Fibroblast of skin of back (primary cell): ENCODE results near the gene MYCN.

Experiments
- DNase-seq: peaks from one replicate; pipeline ENCODE4 v3.0.0-alpha.2; 2013

MYCN gene

DNA sequence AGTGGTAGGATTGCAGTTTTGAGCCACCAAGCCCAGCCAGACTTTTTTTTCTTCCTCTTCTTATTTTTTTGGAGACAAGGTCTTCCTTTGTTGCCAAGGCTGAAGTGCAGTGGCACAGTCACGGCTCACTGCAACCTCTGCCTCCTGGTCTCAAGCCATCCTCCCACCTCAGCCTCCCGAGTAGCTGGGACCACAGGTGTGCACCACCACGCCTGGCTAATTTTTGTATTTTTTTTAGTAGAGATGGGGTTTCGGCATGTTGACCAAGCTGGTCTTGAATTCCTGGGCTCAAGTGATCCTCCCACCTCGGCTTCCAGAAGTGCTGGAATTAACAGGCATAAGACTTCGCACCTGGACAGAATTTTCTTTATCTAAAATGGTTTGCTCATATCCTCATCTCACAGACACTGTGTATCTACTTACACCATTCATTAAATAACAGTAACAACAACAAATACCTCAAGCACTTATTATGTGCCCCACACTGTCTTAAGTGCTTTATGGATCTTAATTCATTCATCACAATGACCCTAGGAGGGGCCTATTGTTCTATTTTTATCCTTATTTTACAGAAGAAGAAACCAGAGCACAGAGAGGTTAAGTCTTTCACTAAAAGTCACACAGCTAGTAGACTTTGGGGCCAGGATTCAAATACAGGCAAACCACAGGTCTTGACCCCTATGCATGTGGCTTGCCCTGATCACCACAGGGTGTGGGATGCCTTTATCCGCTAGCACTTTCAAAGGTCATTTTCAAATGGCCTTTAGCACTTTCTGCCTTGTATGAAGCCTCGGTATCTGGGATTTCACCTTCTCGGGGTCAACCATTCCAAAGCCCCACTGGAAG, 39.6 kb downstream of the MYCN start:
- no peak for DNase-seq

DNA sequence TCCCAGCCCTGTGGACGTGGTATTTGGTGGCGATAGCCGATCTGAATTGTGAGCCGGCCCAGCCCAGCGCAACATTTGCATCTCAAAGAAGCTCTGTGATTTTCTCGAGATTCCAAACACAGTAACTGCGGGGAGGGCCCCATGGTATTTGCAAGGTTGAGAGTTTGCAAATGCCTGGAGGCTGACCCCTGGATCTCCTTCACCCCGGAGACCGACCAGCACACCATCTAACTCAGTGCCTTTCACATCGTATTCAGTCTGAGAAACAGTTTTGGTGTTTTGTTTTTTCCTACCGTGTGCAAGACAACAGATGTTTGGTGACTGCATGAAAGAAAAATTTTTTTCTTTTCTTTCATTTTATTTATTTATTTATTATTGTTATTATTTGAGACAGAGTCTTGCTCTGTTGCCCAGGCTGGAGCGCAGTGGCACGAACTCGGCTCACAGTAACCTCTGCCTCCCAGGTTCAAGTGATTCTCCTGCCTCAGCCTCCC, 40.3 kb downstream of the MYCN start:
- no peak for DNase-seq

DNA sequence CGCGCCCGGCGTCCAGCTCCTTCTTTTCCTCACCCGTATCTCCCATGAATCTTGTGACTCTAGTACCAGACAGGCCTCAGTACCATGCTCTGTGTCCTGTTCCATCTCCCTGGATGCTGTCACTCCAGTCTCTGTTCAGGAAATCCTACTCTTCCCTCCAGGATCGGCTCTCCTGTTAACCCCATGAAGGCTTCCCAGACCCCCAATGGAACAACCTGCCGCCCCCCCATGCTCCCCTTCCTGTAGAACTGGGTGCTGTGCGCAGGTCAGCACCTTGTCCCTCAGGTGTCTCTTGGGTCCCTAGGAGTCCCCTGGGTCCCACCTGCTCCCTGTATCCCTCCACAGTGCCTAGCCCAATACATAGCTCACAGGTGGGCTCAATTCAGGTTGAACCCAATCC, 41.3 kb downstream of the MYCN start:
- DNase-seq: no peak

DNA sequence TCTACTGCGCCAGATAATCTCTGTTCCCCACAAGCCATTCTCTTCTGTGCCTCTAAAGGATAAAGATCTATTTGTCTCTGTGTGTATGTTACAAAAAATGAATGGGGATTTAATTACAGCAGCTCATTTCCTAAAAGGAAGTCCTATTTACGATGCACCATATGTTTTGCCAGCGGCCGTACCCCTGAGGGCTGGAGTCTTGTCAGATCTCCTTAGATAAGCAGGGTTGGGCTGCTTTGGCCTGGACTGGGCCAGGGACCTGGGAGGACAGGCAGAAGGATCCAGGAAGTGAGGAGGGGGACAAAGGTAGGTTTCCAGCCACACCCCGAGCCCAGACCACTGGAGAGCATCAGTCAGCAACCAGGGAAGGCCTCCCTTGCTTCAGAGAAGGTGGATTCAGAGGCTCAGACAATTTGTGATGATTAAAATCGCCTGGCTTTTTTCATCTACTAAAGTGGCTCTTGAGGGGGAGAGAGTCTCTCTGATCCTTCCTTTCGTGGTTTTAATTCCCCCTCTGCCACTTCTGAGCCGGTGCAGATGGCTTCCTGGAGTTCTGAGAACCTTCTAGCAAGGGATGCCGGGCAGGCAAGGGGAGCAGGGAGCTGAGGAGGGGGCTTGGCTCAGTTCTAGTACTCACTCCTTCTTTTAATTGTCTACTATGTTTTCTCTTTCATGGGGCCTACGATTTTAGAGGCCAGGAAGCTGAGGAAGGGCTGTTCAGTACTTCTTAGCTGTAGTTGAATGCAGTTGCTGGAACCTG, 42.1 kb downstream of the MYCN start:
- no peak for DNase-seq

DNA sequence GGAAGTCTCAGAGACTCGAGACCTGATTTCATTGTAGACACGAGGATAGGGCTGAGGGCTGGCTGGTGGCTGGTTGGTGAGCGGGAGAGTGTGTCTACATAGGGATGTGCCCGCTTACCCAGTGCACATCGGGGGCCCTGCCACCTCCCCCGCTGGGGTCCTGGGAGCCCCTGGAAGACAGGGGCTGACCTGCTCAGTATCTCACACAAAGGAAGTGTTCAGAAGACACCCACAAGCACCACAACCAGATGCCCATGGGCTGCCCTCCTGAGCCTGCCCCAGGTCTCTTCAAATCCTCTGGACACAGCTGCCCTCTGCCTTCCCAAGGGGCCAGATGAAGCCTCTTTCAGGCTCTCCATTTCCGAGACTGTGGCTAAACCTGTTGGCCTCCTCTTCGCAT, 43.1 kb downstream of the MYCN start:
- DNase-seq: no peak

DNA sequence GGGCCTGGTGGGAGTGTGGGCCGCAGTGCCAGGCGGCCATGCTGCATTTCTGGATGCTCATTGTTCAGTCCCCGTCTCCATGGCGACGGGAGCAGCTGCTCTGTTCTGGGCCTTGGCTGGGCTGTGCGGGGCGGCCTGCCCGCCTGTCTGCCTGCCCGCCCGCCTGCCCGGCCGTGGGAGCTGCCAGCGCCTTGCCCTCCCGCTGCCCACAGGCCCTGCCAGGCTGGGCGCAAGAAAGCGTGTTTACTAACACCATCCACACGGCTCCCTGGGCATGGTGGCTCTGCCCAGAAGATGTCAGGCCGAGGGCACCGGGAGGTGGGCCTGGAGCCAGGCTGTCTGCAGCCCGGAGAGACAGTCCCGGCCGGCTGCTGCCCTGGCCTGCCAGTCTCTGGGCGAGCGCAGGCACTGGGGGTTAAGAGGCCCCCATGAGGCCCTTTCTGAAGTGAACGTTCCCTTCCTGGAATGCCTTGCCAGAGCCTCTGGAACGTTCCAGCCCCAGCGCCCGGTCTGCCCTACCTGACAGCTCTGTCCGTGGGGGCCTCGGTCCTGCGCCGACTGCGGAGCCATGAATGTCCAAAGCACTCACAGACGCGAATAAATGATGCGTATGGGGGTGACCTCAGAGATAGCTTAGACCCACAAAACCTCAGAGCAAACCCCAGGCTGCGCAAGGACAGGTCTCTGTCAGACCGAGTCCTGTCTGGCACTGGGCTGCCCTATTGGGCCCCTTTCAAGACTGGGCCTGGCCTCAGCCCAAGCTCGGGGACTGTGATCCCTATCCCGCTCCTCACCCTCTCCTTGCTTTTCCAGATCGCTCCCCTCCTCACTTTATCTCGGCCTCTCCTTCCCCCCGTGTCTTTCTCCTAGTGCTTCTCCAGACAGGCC, 44.3 kb downstream of the MYCN start:
- no peak for DNase-seq

DNA sequence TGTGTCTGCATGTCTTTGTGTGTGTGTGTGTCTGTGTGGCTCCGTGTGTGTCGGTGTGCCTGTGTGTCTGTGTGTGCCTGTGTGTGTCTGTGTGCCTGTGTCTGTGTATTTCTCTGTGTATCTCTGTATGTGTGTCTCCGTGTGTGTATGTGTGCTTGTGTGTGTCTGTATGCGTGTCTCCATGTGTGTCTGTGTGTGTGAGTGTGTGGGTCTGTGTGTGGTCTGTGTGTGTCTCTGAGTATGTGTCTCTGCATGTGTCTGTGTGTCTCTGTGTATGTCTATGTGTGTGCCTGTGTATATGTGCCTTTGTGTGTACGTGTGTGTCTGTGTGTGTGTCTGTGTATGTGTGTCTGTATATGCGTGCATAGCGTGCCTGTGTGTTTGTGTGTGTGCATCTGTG, 45.2 kb downstream of the MYCN start:
- DNase-seq: no peak

DNA sequence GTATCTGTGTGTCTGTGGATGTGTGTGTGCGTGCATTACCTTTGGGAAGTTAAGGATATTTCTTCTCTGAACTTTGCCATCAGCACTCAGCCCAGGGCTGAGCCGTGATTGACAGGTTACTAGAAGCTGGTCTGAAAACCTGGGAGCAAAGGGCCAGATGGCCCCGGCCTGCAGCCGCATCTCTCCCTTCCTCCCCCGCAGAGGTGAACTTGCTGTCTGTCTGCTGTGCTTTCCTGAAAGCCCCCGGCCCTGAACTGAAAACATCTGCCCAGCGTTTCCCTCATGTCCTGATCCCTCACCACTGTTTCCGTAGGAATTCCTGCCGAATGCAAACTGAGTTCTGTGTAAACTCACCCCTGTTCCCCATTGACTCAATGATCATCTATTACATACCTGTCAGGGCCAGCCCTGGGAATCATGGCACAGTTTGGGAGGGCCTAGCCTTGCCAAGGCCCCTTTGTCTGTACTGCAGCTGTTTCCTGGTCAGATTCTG, 45.8 kb downstream of the MYCN start:
- DNase-seq: no peak

DNA sequence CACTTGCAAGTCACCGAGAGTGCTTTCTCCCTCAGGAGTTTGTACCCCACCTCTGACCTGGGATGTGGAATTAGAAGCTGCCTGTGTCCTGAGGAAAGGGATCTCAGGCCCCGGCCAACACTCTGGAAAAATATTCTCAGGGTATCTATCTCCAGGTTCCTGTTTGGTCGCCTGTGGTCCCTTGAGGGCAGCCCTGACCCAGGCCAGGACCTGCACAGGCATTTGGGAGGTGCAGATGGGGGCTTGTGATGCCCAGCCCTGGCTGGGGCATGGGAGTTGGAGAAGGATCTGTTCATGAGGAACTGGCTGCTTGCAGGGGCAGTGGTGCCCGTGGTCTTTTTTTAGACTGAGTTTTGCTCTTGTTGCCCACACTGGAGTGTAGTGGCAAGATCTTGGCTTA, 46.3 kb downstream of the MYCN start:
- no peak for DNase-seq

DNA sequence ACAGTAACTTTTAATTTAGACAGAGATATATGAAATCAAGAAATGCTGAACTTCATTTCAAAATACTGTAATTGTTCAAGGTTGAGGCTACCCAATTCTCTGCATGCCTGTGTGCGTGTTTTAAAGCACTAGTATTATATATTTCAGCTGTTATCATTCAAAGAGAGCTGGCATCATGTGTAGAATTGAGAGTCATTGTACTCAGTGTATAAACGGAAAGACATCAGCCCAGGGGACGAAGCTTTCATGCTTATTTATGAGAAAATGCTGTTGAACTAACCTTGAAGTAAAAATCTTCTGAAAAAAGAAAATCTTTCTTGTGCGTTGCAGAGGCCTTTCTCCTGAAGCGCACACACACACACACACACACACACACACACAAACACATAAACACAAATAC, 48.4 kb downstream of the MYCN start:
- DNase-seq: no peak

DNA sequence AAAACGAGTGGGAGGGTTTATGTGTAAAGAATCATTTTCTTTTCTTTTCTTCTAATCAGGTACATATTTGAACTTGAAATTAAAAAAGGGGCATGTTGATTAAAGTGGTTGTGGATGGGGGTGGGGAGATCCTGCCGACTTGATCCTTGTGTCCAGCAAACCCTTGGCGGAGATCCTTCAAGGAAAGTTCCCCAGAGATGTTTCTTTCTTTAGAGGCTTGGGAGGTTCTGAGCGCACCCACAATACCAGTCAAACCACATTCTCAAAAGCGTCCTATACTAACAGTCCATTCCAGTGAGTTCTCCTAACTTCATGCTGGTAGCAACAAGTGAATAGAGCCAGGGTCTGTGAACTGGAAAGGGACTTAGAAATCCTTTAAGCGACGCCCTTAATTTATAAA, 49.2 kb downstream of the MYCN start:
- no peak for DNase-seq

DNA sequence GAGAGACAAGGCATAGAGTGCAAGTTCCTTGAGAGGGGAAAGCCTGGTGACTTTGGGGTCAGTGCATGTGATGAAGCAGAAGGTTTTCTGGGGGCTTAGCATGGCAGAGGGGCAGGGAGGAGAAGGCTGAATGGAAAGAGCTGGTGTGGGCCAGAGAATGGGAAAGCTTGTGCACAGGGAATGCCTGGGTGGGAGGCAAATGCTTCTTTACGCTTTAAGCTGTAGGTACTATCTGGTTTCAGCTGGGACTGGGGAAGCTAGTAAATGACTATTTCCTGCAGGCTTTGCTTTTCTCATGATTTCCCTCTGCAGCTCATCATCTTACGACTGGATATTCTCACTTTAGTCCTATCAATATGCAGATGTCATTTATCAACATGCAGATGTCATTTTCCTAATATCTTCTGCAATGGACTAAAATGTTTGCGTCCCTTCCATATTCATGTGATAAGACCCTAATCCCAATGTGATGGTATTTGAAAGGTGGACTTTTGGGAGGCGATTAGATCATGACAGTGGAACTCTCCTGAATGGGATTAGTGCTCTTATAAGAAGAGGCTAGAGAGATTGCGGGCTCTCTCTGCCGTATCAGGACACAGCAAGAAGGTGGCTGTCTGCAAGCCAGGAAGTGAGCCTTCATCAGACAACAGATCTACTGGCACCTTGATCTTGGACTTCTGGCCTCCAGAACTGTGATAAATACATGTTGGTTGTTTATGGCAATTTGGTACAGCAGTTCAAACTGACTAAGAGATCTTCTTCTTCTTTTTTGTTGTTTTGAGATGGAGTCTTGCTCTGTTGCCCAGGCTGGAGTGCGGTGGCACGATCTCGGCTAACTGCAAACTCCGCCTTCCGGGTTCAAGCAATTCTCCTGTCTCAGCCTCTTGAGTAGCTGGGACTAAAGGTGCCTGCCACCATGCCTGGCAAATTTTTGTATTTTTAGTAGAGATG, 50.1 kb downstream of the MYCN start:
- DNase-seq: no peak

DNA sequence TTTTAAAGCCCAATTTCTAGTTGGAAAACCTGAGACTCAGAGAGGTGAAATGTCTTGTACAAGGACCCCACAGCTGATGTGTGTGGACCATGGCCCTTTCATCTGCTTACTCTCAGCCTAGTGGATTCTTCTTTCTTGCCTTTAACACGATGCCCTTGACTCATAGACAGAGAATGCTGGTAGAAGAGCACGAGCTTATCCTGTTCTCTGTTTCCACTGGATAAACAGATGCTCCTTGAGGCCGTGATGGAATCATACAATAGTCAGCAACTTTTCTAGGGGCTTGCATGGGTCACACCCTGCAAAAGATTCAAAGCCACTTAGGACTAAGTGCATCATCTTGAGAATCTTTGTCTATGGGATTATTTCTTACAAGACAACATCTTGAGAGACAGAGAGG, 50.9 kb downstream of the MYCN start:
- DNase-seq: no peak

DNA sequence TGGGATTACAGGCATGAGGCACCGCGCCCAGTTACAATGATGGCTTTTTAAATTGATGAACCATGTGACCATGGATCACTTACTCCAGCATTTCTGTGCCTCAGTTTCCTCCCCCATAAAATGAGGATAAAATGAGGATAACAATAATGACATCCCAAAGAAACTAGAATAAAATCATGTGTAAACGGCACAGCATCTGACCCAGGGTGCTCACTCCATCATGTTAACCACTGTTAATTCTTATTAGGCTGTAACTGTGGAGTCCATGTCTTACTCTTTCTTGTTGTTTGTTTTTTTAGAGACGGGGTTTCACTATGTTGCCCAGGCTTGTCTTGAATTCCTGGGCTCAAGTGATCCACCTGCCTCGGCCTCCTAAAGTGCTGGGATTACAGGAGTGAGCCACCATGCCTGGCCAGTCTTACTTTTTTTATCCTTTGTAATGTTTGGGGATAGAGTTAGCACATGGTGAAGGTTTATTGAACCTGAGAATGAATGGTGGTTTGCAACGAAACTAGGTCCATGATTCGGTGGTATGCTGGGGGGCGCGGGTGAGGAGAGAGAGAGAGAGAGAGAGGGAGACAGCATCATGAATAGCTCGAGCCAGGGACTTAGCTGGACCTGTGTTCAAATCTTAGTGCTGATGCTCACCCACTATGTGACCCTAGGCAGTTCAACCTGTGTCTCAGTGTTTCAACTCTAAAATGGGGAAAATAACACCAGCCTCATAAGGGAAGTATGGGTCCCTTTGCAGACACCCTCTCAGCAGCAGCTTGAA, 52.3 kb downstream of the MYCN start:
- DNase-seq: no peak

DNA sequence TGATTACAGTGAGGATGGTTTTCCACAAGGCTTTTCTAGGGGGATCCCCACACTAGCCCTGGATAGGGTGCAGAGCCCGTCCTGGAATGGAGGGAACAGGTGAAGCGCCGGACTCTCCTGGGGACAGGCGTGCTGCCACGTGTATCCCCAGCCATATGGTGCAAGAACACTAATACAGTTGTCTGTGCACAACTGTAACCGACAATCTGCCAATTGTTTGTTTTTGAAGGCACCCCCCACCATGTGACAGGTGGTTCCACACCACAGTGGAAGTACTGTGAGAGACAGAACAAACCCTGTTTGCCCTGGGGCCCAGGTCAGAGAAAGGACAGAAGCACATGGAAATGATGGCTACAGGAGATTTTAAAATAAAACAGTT, 52.9 kb downstream of the MYCN start:
- DNase-seq: no peak

DNA sequence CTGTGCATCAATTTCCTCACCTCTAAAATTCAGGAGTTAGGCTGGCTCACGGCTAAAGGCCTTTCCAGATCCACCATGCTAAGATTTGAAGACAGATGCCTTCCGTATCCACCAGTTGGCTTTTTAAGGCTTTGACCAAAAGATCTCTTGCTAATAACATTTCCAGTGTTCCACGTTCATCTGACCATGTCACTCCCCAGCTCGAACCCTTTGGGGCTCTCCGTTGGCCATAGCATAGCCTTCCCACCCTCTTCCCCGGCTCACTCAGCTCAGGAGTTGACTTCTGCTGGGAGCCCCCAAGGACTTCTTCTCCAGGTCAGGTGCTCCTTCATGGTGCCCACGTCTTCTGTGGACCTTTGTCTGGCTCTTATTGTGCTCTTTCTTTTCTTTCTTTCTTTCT, 53.3 kb downstream of the MYCN start:
- DNase-seq: no peak

DNA sequence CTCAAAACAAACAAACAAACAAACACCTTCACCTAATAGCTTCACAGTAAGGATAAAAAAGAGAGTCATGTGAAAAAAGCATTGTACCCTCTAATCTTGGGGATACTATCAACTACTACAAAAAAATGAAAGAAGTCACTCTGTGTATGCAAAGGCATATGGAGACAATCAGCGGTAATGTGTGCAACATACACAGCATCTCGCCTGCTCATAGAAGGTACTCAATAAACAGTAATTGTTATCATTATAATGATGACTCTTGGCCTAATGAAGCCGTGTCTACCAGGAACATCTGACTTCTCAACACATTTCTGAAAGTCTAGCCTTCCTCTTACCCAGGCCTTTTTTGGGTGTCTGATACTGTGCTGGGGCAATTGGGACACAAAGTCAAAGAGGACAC, 55.3 kb downstream of the MYCN start:
- DNase-seq: no peak
